Neural progenitor cell (in vitro differentiated cells): ENCODE data around the gene ALS2CL. TPM values are rescaled to one million over a fixed set of nuclear protein-coding genes. Genes with fewer than 3 reads are reported as not detected.

Experiments
- DNase-seq: peaks from one replicate; pipeline ENCODE4 v3.0.0-alpha.2; 2016; ENCODE audit warnings: low spot score
- H2AFZ ChIP-seq: fragments of 200-600 bp; sonication (generic); replicated peaks from 2 replicates; pipeline ENCODE4 v1.6.1; 2016; ENCODE audit warnings: antibody characterized with exemption
- H3F3A ChIP-seq: fragments of 200-600 bp; sonication (generic); 2 replicates; pipeline ENCODE4 v1.6.1; 2016; ENCODE audit warnings: antibody characterized with exemption, low read depth
- H3K27ac ChIP-seq: fragments of 200-600 bp; sonication (generic); 2 replicates; pipeline ENCODE4 v1.5.1; 2016; ENCODE audit warnings: mild to moderate bottlenecking
- H3K27me3 ChIP-seq: fragments of 200-600 bp; sonication (generic); 2 replicates; pipeline ENCODE4 v1.6.1; 2016; ENCODE audit warnings: mild to moderate bottlenecking, moderate library complexity
- H3K36me3 ChIP-seq: fragments of 200-600 bp; sonication (generic); 2 replicates; pipeline ENCODE4 v1.5.1; 2016
- H3K4me1 ChIP-seq: fragments of 200-600 bp; sonication (generic); 2 replicates; pipeline ENCODE4 v1.6.1; 2016; ENCODE audit warnings: mixed run types
- H3K4me2 ChIP-seq: fragments of 200-600 bp; sonication (generic); 2 replicates; pipeline ENCODE4 v1.6.1; 2016
- H3K4me3 ChIP-seq: fragments of 200-600 bp; sonication (generic); 2 replicates; pipeline ENCODE4 v1.5.1; 2016
- H3K79me2 ChIP-seq: fragments of 200-600 bp; sonication (generic); 2 replicates; pipeline ENCODE4 v1.6.1; 2016; ENCODE audit warnings: low read depth
- H3K9ac ChIP-seq: fragments of 200-600 bp; sonication (generic); 2 replicates; pipeline ENCODE4 v1.6.1; 2016
- H3K9me3 ChIP-seq: fragments of 200-600 bp; sonication (generic); 2 replicates; pipeline ENCODE4 v1.5.1; 2016; ENCODE audit warnings: low read depth
- H4K20me1 ChIP-seq: fragments of 200-600 bp; sonication (generic); 2 replicates; pipeline ENCODE4 v1.6.1; 2016; ENCODE audit warnings: low read depth
- H3K27ac Mint-ChIP-seq: 3 replicates; pipeline ENCODE4 v1.8.0; 2021; ENCODE audit warnings: mixed read lengths
- H3K27me3 Mint-ChIP-seq: 2 replicates; pipeline ENCODE4 v1.8.0; 2022; ENCODE audit warnings: low read depth, mild to moderate bottlenecking, inconsistent platforms, moderate library complexity, mixed read lengths; ENCODE audit not compliant: insufficient read depth
- H3K36me3 Mint-ChIP-seq: 3 replicates; pipeline ENCODE4 v1.8.0; 2021; ENCODE audit warnings: mixed read lengths
- H3K4me1 Mint-ChIP-seq: 3 replicates; pipeline ENCODE4 v1.8.0; 2021; ENCODE audit warnings: mixed read lengths
- H3K4me3 Mint-ChIP-seq: 3 replicates; pipeline ENCODE4 v1.8.0; 2021; ENCODE audit warnings: mild to moderate bottlenecking, moderate library complexity, mixed read lengths
- H3K9me3 Mint-ChIP-seq: 3 replicates; pipeline ENCODE4 v1.8.0; 2020; ENCODE audit warnings: mixed read lengths
- EZH2 ChIP-seq: fragments of 200-600 bp; sonication (generic); IDR thresholded peaks from 2 replicates; pipeline ENCODE4 v1.6.1; 2017; ENCODE audit warnings: antibody characterized with exemption, mild to moderate bottlenecking, moderate library complexity
- EZH2phosphoT487 ChIP-seq: fragments of 200-600 bp; sonication (generic); IDR thresholded peaks from 2 replicates; pipeline ENCODE4 v1.6.1; 2017; ENCODE audit warnings: antibody characterized with exemption
- total RNA-seq: library from RNA; depleted of rRNA; stranded (reverse); fragments of >200 nt; gene quantifications from 2 replicates; pipeline ENCODE4 v1.2.3, GENCODE V29; 2015; ENCODE audit warnings: low replicate concordance
- TF ChIP-seq, protein P1 (sequence below): fragments of 200-600 bp; sonication (generic); IDR thresholded peaks from 2 replicates; pipeline ENCODE4 v1.5.1; 2017; ENCODE audit warnings: antibody characterized with exemption, mild to moderate bottlenecking

The ALS2CL gene
- total RNA-seq, 1 donor from 2014 or later, result 1.3 TPM

DNA sequence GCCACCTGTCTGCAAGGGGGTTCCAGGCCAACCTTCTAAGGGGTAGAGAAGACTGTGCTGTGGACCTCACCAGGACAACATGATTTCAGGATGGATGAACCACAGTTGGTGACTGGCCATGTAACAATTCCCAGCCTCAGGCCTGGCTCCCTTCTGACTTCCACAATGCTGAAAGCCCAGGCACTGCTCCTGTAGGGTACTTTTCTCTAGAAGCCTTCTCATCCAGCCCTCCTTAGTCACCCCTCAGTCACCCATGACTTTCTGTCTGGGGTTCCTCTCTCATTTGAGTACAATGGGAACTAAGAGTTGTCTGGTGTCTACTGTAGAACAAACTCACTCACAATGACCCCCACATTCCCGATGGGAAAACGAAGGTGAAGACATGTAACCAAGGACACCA is 8.6 kb downstream of the ALS2CL start:
- Histone ChIP-seq H2AFZ (no peak overlapping the region), H3K9me3 (no peaks in the 10 kb centered on the region), H3F3A (no peaks in the 10 kb centered on the region), H3K27me3 (no peaks in the 10 kb centered on the region), H3K4me3 (no peak overlapping the region), H3K4me2 (no peak overlapping the region), H3K9ac (no peak overlapping the region), H3K27ac (no peak overlapping the region), H3K79me2 (no peaks in the 10 kb centered on the region), H4K20me1 (no peaks in the 10 kb centered on the region), H3K4me1 (no peaks in the 10 kb centered on the region), H3K36me3 (no peaks in the 10 kb centered on the region)
- Mint-ChIP-seq H3K4me1 (peaks cover 11% of the 10 kb centered on the region), H3K27ac (no peak overlapping the region), H3K36me3 (no peaks in the 10 kb centered on the region), H3K27me3 (peaks cover 6% of the 10 kb centered on the region), H3K9me3 (no peaks in the 10 kb centered on the region), H3K4me3 (no peak overlapping the region)
- TF ChIP-seq EZH2phosphoT487 (no peak), EZH2 (no peak)
- TF ChIP-seq, protein P1, sequence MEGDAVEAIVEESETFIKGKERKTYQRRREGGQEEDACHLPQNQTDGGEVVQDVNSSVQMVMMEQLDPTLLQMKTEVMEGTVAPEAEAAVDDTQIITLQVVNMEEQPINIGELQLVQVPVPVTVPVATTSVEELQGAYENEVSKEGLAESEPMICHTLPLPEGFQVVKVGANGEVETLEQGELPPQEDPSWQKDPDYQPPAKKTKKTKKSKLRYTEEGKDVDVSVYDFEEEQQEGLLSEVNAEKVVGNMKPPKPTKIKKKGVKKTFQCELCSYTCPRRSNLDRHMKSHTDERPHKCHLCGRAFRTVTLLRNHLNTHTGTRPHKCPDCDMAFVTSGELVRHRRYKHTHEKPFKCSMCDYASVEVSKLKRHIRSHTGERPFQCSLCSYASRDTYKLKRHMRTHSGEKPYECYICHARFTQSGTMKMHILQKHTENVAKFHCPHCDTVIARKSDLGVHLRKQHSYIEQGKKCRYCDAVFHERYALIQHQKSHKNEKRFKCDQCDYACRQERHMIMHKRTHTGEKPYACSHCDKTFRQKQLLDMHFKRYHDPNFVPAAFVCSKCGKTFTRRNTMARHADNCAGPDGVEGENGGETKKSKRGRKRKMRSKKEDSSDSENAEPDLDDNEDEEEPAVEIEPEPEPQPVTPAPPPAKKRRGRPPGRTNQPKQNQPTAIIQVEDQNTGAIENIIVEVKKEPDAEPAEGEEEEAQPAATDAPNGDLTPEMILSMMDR, result no peak
- DNase-seq, result no peak

DNA sequence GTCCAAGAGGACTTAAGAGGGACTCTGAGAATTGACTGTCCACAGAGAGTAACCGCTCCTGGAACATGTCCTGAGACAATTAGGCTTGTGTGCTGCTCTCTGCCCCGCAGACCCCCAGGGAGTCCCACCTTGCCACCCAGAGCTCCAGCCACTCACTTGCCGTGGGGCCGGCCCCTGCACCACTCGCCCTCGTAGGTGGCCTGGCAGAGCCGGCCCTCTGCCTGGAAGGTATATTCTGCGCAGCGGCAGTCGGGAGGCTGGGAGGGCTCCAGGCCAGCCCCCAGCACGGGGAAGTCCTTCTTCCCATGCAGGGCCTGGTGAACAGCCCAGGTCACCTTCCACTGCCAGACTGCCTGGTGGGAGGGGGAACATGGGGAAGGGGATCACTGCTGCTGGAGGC is 10.5 kb downstream of the ALS2CL start:
- Histone ChIP-seq H3K27ac (no peak overlapping the region), H2AFZ (no peak overlapping the region), H3K79me2 (no peaks in the 10 kb centered on the region), H4K20me1 (no peaks in the 10 kb centered on the region), H3K4me3 (no peak overlapping the region), H3K9ac (no peak overlapping the region), H3K4me1 (no peaks in the 10 kb centered on the region), H3F3A (no peaks in the 10 kb centered on the region), H3K4me2 (no peak overlapping the region), H3K27me3 (no peaks in the 10 kb centered on the region), H3K9me3 (no peaks in the 10 kb centered on the region), H3K36me3 (no peaks in the 10 kb centered on the region)
- no peak for TF ChIP-seq EZH2
- TF ChIP-seq, protein P1, result no peak
- TF ChIP-seq EZH2phosphoT487, result no peak
- no peak for DNase-seq
- Mint-ChIP-seq H3K4me3 (no peak overlapping the region), H3K27ac (no peak overlapping the region), H3K36me3 (no peaks in the 10 kb centered on the region), H3K27me3 (peaks cover 6% of the 10 kb centered on the region), H3K9me3 (no peaks in the 10 kb centered on the region), H3K4me1 (peaks cover 11% of the 10 kb centered on the region)

GRCh38 chr3:46681856-46682540 is 11.5 kb downstream of the ALS2CL start:
- Histone ChIP-seq H3K79me2 (no peaks in the 10 kb centered on the region), H3K36me3 (no peaks in the 10 kb centered on the region), H3K4me1 (no peaks in the 10 kb centered on the region), H3K27me3 (no peaks in the 10 kb centered on the region), H4K20me1 (no peaks in the 10 kb centered on the region), H3K4me2 (no peak overlapping the region), H3K9me3 (no peaks in the 10 kb centered on the region), H3K27ac (no peak overlapping the region), H3K4me3 (no peak overlapping the region), H3F3A (no peaks in the 10 kb centered on the region), H3K9ac (no peak overlapping the region), H2AFZ (no peak overlapping the region)
- Mint-ChIP-seq H3K27me3 (peaks cover 8% of the 10 kb centered on the region), H3K9me3 (no peaks in the 10 kb centered on the region), H3K4me3 (no peak overlapping the region), H3K27ac (peak overlapping the region; percentile 63), H3K4me1 (peaks cover 16% of the 10 kb centered on the region), H3K36me3 (no peaks in the 10 kb centered on the region)
- DNase-seq, result no peak
- TF ChIP-seq EZH2phosphoT487 (no peak), EZH2 (no peak)
- TF ChIP-seq, protein P1, result no peak
